BE2C (cell line): ENCODE measurements around the gene ICAM5.

Experiments
- DNase-seq: peaks from one replicate; pipeline ENCODE4 v3.0.0-alpha.2; 2020
- H3K27me3 ChIP-seq: fragments of 250-450 bp; sonication (Bioruptor Pico); 2 replicates; pipeline ENCODE4 v1.5.1; 2020; ENCODE audit warnings: mild to moderate bottlenecking
- H3K36me3 ChIP-seq: fragments of 250-450 bp; sonication (Bioruptor Pico); 2 replicates; pipeline ENCODE4 v1.5.1; 2020; ENCODE audit warnings: mild to moderate bottlenecking
- H3K4me1 ChIP-seq: fragments of 250-450 bp; sonication (Bioruptor Pico); 2 replicates; pipeline ENCODE4 v1.5.1; 2020
- H3K4me3 ChIP-seq: 2 replicates; pipeline ENCODE4 v1.5.1; 2011; ENCODE audit warnings: low read depth, low read length
- H3K9me3 ChIP-seq: fragments of 250-450 bp; sonication (Bioruptor Pico); 2 replicates; pipeline ENCODE4 v1.5.1; 2020
- CTCF ChIP-seq: IDR thresholded peaks from 2 replicates; pipeline ENCODE4 v1.5.1; 2012; ENCODE audit warnings: mild to moderate bottlenecking, low read depth, low read length

Gene ICAM5

DNA sequence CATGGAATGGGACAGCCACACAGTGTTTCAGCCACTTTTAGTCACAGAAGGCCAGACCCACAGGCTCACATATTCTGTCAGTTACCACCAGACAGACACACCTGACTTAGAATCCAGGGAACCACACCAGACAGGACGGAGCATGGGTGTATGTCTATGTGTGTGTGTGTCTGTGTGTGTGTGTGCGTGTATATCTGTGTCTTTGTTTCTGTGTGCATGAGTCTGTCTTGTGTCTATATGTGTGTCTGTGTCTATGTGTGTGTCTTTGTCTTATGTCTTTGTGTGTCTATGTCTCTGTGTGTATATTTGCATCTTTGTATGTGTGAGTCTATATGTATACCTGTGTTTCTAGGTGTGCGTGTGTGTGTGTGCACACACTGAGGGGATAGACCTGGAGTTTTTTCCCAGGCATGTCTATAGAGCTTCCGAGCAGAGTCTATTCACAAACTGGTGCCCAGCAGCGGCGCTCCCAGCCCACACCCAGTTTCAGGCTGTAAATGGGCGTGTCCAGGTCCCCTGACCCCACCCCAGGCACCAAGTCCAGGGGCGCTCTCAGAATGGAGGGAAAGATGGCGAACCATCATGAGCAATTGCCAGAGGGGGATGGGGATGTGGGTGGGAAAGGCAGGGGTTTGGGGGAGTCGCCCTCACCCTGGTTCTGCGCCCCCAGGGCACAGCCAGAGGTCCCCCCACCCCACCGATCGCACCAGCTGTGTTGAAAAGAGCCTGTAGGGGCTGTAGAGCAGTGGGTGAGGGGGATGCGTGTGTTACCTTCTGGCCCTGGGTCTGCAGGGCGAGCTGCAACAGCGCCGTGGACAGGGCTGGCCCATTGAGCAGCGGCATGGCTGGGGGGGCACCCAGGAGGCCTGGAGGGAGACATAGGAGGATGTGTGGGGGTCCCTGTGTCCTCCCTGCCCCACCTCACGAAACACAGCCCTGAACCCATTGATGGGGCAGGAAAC lies 32.4 kb downstream of the ICAM5 start:
- Histone ChIP-seq H3K36me3 (peaks cover 90% of the 10 kb centered on the region), H3K27me3 (no peaks in the 10 kb centered on the region), H3K4me1 (peaks cover 8% of the 10 kb centered on the region), H3K4me3 (no peak overlapping the region), H3K9me3 (no peaks in the 10 kb centered on the region)
- no peak for TF ChIP-seq CTCF
- DNase-seq, result no peak

- H3K27me3 ChIP-seq, result no peaks in the 10 kb centered on the region
- no peak for TF ChIP-seq CTCF
- no peak for DNase-seq
- no peaks in the 10 kb centered on the region for H3K9me3 ChIP-seq
- H3K4me1 ChIP-seq, result peaks cover 8% of the 10 kb centered on the region
- no peak overlapping the region for H3K4me3 ChIP-seq
- peaks cover 99% of the 10 kb centered on the region for H3K36me3 ChIP-seq
These were observed 36.0 kb downstream of the ICAM5 start for GRCh38 chr19:10325732-10326131.

- no peak for TF ChIP-seq CTCF
- no peak overlapping the region for H3K4me3 ChIP-seq
- H3K36me3 ChIP-seq, result peaks cover 88% of the 10 kb centered on the region
- no peaks in the 10 kb centered on the region for H3K9me3 ChIP-seq
- DNase-seq, result no peak
- peaks cover 7% of the 10 kb centered on the region for H3K4me1 ChIP-seq
- no peaks in the 10 kb centered on the region for H3K27me3 ChIP-seq
These were observed 38.0 kb downstream of the ICAM5 start for GRCh38 chr19:10327793-10328192.

DNA sequence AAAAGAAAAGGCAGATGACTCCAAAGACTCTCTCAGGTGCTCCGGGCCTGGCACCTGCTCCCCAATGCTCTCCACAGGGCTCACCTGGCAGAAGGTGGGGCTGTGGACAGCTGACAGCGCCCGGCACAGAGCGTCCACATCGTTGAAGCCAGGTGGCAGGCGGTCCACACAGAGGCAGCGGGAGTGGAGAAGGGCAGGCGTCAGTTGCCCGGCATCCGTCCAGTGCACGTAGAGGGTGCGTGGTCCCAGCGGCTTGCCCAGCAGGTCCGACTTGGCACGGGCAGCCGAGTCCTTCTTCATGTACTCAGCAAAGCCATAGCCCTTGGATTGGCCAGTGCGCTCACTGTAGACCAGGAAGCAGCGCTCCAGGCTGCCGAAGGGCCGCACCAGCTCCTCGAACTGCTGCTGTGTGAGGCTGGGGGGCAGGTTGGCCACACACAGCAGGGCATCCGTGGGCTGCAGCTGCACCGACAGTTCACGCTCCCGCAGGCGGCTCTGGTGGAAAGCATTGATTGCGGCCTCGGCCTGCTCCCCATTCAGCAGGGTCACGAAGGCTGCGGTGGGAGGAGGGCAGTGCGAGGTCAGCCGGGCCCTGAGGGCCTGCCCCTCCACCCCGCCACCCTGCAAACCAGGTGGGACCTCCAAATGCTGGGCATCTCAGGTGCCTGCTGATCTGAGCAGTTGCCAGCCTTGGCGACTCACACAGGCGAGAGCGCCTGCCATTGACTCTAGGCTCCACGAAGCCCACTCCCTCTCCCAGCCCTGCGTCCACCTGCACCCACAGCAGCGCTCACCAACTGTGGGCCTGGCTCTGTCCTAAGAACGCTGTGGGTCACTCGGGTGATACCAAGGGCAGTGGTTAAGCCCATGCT lies 39.0 kb downstream of the ICAM5 start:
- Histone ChIP-seq H3K4me3 (no peak overlapping the region), H3K36me3 (peaks cover 78% of the 10 kb centered on the region), H3K4me1 (no peaks in the 10 kb centered on the region), H3K27me3 (no peaks in the 10 kb centered on the region), H3K9me3 (no peaks in the 10 kb centered on the region)
- no peak for DNase-seq
- TF ChIP-seq CTCF, result no peak

GRCh38 chr19:10329555-10329954 lies 39.8 kb downstream of the ICAM5 start:
- peaks cover 72% of the 10 kb centered on the region for H3K36me3 ChIP-seq

More at GRCh38 chr19:10329555-10329954, 39.8 kb downstream of the ICAM5 start:
- Histone ChIP-seq H3K9me3 (no peaks in the 10 kb centered on the region), H3K27me3 (no peaks in the 10 kb centered on the region), H3K4me1 (no peaks in the 10 kb centered on the region), H3K4me3 (no peak overlapping the region)
- no peak for TF ChIP-seq CTCF
- DNase-seq, result no peak
